Panc1 (cell line): Measurements from ENCODE around the gene OR3A2. TPM values are rescaled to one million over a fixed set of nuclear protein-coding genes. Genes with fewer than 3 reads are reported as not detected.
"Not testable (repeated sequence)": the region's sequence is repeated elsewhere in the genome, so short reads cannot be mapped to it uniquely, and the experiment has no call there.

Experiments used
- ATAC-seq: fragments of 200-7000 bp; cut with Tn5 transposase; 2 replicates; pipeline ENCODE4 v1.9.1; 2020; ENCODE audit warnings: mild to moderate bottlenecking, moderate library complexity
- BruUV-seq: library from RNA; stranded (reverse); fragments of 400-500 nt; replicated peaks from 2 replicates; lab custom pipeline; 2021; lab: Mats Ljungman, UMichigan
- CTCF ChIA-PET: fragments of 300-600 bp; sonication (Branson Sonifier 250); formaldehyde crosslinking; loops from one replicate; lab custom pipeline; 2022; ENCODE audit warnings: antibody characterized with exemption; lab: Charles Lee
- POLR2A ChIA-PET: fragments of 300-600 bp; sonication (Branson Sonifier 250); formaldehyde crosslinking; loops from one replicate; lab custom pipeline; 2022; ENCODE audit warnings: antibody characterized with exemption; lab: Charles Lee
- DNase-seq: peaks from one replicate; pipeline ENCODE4 v3.0.0-alpha.2; 2010; ENCODE audit warnings: low read depth, low spot score
- H3K27ac ChIP-seq: 2 replicates; pipeline ENCODE4 v1.5.1; 2011; ENCODE audit warnings: mild to moderate bottlenecking, low read length, inconsistent platforms
- H3K27me3 ChIP-seq: fragments of 200-500 bp; sonication (Bioruptor generic); 2 replicates; pipeline ENCODE4 v1.6.0; 2014; ENCODE audit warnings: low read length, inconsistent platforms; ENCODE audit not compliant: control insufficient read depth, insufficient read depth
- H3K36me3 ChIP-seq: fragments of 200-500 bp; sonication (Bioruptor generic); 2 replicates; pipeline ENCODE4 v1.5.1; 2014; ENCODE audit warnings: inconsistent platforms, mild to moderate bottlenecking, low read length, moderate library complexity; ENCODE audit not compliant: control insufficient read depth, insufficient read depth
- H3K4me1 ChIP-seq: 2 replicates; pipeline ENCODE4 v1.5.1; 2011; ENCODE audit warnings: inconsistent platforms, mild to moderate bottlenecking, low read length, moderate library complexity; ENCODE audit not compliant: control insufficient read depth, insufficient read depth
- H3K4me3 ChIP-seq, 2 experiments: 2 replicates each; pipeline ENCODE4 v1.5.1; 2011 to 2012; ENCODE audit warnings: low read depth in 2 of 2, low read length in 2 of 2, mild to moderate bottlenecking in 2 of 2, inconsistent platforms in 1 of 2, moderate library complexity in 1 of 2
- H3K9me3 ChIP-seq: fragments of 200-500 bp; sonication (Bioruptor generic); 2 replicates; pipeline ENCODE4 v1.5.1; 2014; ENCODE audit warnings: low read depth, mild to moderate bottlenecking, inconsistent platforms, low read length, moderate library complexity; ENCODE audit not compliant: control insufficient read depth, insufficient read depth
- CTCF ChIP-seq: fragments of 450-650 bp; IDR thresholded peaks from 2 replicates; pipeline ENCODE4 v1.5.1; 2017; ENCODE audit warnings: mild to moderate bottlenecking
- POLR2AphosphoS5 ChIP-seq: IDR thresholded peaks from 2 replicates; pipeline ENCODE4 v1.6.1; 2012; ENCODE audit warnings: mild to moderate bottlenecking, low read depth, low read length, moderate library complexity
- REST ChIP-seq, 2 experiments: IDR thresholded peaks; 2 replicates each; pipeline ENCODE4 v1.6.1; 2011 to 2012; ENCODE audit warnings: low read depth in 2 of 2, control low read depth in 1 of 2, low read length in 1 of 2, mild to moderate bottlenecking in 1 of 2, moderate library complexity in 1 of 2; ENCODE audit not compliant: insufficient read depth in 1 of 2
- SIN3A ChIP-seq: IDR thresholded peaks from 2 replicates; pipeline ENCODE4 v1.6.1; 2012; ENCODE audit warnings: low read depth, mild to moderate bottlenecking, low read length, moderate library complexity, borderline replicate concordance; ENCODE audit not compliant: insufficient read depth
- TCF7L2 ChIP-seq: IDR thresholded peaks from 2 replicates; pipeline ENCODE4 v1.6.1; 2011; ENCODE audit warnings: mild to moderate bottlenecking, low read depth, low read length, inconsistent platforms
- in situ Hi-C: cut with HindIII; loops from 2 replicates; pipeline ENCODE4 v1.10.0; 2016; ENCODE audit warnings: low sequenced_read_pairs, low pct_unique_long_range_greater_than_20kb
- intact Hi-C: fragments of 100-400 bp; cut with micrococcal nuclease; formaldehyde crosslinking; loops from one replicate; pipeline ENCODE4 v1.10.0; 2022; ENCODE audit not compliant: unreplicated experiment
- total RNA-seq: library from RNA; stranded (reverse); gene quantifications from one replicate; pipeline ENCODE4 v1.2.1, GENCODE V29; 2021; ENCODE audit not compliant: unreplicated experiment

The OR3A2 gene
- total RNA-seq, 1 experiment from 2014 or later = not detected

- H3K4me3 ChIP-seq, H3K27me3 ChIP-seq, DNase-seq, intact Hi-C loops, H3K36me3 ChIP-seq, H3K9me3 ChIP-seq, BruUV-seq, H3K27ac ChIP-seq, POLR2A ChIA-PET, H3K4me1 ChIP-seq, ATAC-seq, CTCF ChIA-PET, in situ Hi-C loops: not testable (repeated sequence)
These were observed 17.7 kb upstream of the OR3A2 start for GRCh38 chr17:3403856-3404255.

GRCh38 chr17:3401786-3402185 lies 15.7 kb upstream of the OR3A2 start:
- ChIA-PET CTCF (no interaction called here), POLR2A (no interaction called here)
- ATAC-seq (no peak), DNase-seq (no peak)
- no peak for TF ChIP-seq SIN3A
- no peak for TF ChIP-seq TCF7L2
- no peak for TF ChIP-seq POLR2AphosphoS5
- TF ChIP-seq REST (IDR thresholded peaks at IDR 0.05; ENCODE audit: insufficient read depth in 1 of 2, low read depth in 2 of 2, low read length in 1 of 2) = no peak
- TF ChIP-seq CTCF = no peak
- Histone ChIP-seq H3K4me1 (no peaks in the 10 kb centered on the region), H3K27me3 (no peaks in the 10 kb centered on the region; the same call in 1 of the 2 replicates), H3K9me3 (no peaks in the 10 kb centered on the region), H3K36me3 (no peaks in the 10 kb centered on the region), H3K27ac (no peak overlapping the region), H3K4me3 (no peak overlapping the region)
- BruUV-seq = no TSS peak
- intact Hi-C loops = no loop called here
- in situ Hi-C loops = no loop called here

- ChIA-PET POLR2A (no interaction called here), CTCF (no interaction called here)
- no peak overlapping the region for H3K27ac ChIP-seq
- intact Hi-C loops (no loop called here), in situ Hi-C loops (no loop called here)
- TF ChIP-seq REST (IDR thresholded peaks at IDR 0.05; ENCODE audit: insufficient read depth in 1 of 2, low read depth in 2 of 2, low read length in 1 of 2) (no peak), SIN3A (no peak), POLR2AphosphoS5 (no peak), CTCF (no peak), TCF7L2 (no peak)
- H3K4me1 ChIP-seq = no peaks in the 10 kb centered on the region
- ATAC-seq (no peak), DNase-seq (no peak)
- no TSS peak for BruUV-seq
- no peaks in the 10 kb centered on the region; the same call in 1 of the 2 replicates for H3K27me3 ChIP-seq
- H3K9me3 ChIP-seq = no peaks in the 10 kb centered on the region
- no peak overlapping the region for H3K4me3 ChIP-seq
- no peaks in the 10 kb centered on the region for H3K36me3 ChIP-seq
These were observed 13.9 kb upstream of the OR3A2 start for GRCh38 chr17:3400055-3400454.
